IMR-90 (cell line): ENCODE data around the gene LEP.

Experiments
- CEBPB ChIP-seq: IDR thresholded peaks from 2 replicates; pipeline ENCODE4 v1.6.1; 2012; ENCODE audit warnings: low read depth, low read length, improper control_type of control experiment
- CTCF ChIP-seq: conservative IDR thresholded peaks from 2 replicates; pipeline ENCODE4 v1.5.1; 2012; ENCODE audit warnings: mild to moderate bottlenecking, low read depth, low read length, improper control_type of control experiment
- ELK1 ChIP-seq: fragments of 150-350 bp; IDR thresholded peaks from 2 replicates; pipeline ENCODE4 v1.6.1; 2016; ENCODE audit warnings: low read depth, mild to moderate bottlenecking, low read length, moderate library complexity, borderline replicate concordance
- FOS ChIP-seq: fragments of 150-350 bp; IDR thresholded peaks from 2 replicates; pipeline ENCODE4 v1.6.1; 2016; ENCODE audit warnings: low read depth, low read length
- MAFK ChIP-seq: IDR thresholded peaks from 2 replicates; pipeline ENCODE4 v1.6.1; 2012; ENCODE audit warnings: low read depth, low read length, improper control_type of control experiment
- MAZ ChIP-seq: IDR thresholded peaks from 2 replicates; pipeline ENCODE4 v1.6.1; 2012; ENCODE audit warnings: low read depth, mild to moderate bottlenecking, low read length, improper control_type of control experiment, moderate library complexity, borderline replicate concordance
- MXI1 ChIP-seq: IDR thresholded peaks from 2 replicates; pipeline ENCODE4 v1.6.1; 2012; ENCODE audit warnings: low read depth, mild to moderate bottlenecking, low read length, moderate library complexity, borderline replicate concordance
- POLR2A ChIP-seq: IDR thresholded peaks from 2 replicates; pipeline ENCODE4 v1.6.1; 2012; ENCODE audit warnings: mild to moderate bottlenecking, low read depth, low read length
- RAD21 ChIP-seq: IDR thresholded peaks from 2 replicates; pipeline ENCODE4 v1.6.1; 2012; ENCODE audit warnings: low read length, improper control_type of control experiment
- RCOR1 ChIP-seq: IDR thresholded peaks from 2 replicates; pipeline ENCODE4 v1.6.1; 2012; ENCODE audit warnings: mild to moderate bottlenecking, low read length, improper control_type of control experiment; ENCODE audit not compliant: insufficient replicate concordance
- RFX5 ChIP-seq: IDR thresholded peaks from 2 replicates; pipeline ENCODE4 v1.8.0; 2012; ENCODE audit warnings: low read depth, mild to moderate bottlenecking, low read length, moderate library complexity
- SMC3 ChIP-seq: fragments of 150-350 bp; IDR thresholded peaks from 2 replicates; pipeline ENCODE4 v1.6.1; 2016; ENCODE audit warnings: low read depth, mild to moderate bottlenecking, antibody characterized with exemption, low read length, moderate library complexity

DNA sequence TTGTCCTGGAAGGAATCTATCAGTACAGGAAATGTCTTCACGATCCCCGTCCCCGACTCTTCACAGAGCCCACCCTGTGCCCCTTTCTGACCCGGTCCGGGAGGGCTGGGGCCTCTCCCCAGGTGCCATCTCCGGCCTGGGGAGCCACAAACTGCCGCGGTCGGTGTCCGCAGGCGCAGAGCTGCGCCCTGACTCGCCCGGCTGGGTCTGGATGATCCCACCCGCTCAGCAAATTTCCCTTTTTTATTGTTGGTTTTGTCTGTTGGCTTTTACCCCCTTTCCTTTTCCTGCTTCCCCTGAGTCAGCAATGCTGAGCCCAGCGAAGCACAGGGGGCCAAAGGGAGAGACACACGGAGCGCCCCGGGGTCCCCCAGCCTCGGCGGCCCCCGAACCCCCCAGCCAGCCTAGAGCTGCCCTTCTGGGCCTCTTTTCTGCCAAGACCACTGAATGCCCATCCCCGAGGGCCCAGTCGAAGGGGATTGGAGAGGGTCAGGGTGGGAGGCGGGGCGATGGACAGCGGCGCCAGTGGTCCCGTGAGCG is 30.9 kb downstream of the LEP start:
- TF ChIP-seq POLR2A (no peak), CTCF (no peak), RAD21 (no peak), MXI1 (no peak), RFX5 (no peak), SMC3 (no peak), FOS (no peak), ELK1 (no peak), RCOR1 (no peak), MAFK (no peak), MAZ (no peak), CEBPB (no peak)
